GM21737 (cell line): Measurements from ENCODE around the gene MAMDC4.
"Not testable (repeated sequence)": the region's sequence is repeated elsewhere in the genome, so short reads cannot be mapped to it uniquely, and the experiment has no call there.

Experiments used
- ATAC-seq: cut with Tn5 transposase; IDR thresholded peaks from one replicate; pipeline ENCODE4 v1.9.1; 2021; ENCODE audit warnings: mild to moderate bottlenecking, moderate library complexity; ENCODE audit not compliant: unreplicated experiment

The MAMDC4 gene

GRCh38 chr9:136851941-136852663 lies at the start of gene MAMDC4:
Gene MAMDC4 (plus strand): TSS chr9:136852346. CDS start chr9:136852417, 71 bp downstream.
- ATAC-seq = no peak

- not testable (repeated sequence) for ATAC-seq
Observed at GRCh38 chr9:136803009-136803550, 49.1 kb upstream of the MAMDC4 start.

GRCh38 chr9:136803551-136804508 lies 48.3 kb upstream of the MAMDC4 start:
- ATAC-seq = no peak

- ATAC-seq = no peak
Observed at GRCh38 chr9:136804509-136805206, 47.5 kb upstream of the MAMDC4 start.

GRCh38 chr9:136805207-136805740 lies 46.9 kb upstream of the MAMDC4 start:
- ATAC-seq = no peak

GRCh38 chr9:136806067-136806466 lies 46.1 kb upstream of the MAMDC4 start:
- ATAC-seq = no peak

GRCh38 chr9:136806631-136807201 lies 45.4 kb upstream of the MAMDC4 start:
- no peak for ATAC-seq

GRCh38 chr9:136807281-136808074 lies 44.7 kb upstream of the MAMDC4 start, which contains the start of gene RABL6:
Gene RABL6 (plus strand): TSS chr9:136807948. CDS start chr9:136808197, 249 bp downstream.
- peak; percentile 62 for ATAC-seq

GRCh38 chr9:136808075-136808805 lies 43.9 kb upstream of the MAMDC4 start:
- peak; percentile 28 for ATAC-seq

- no peak for ATAC-seq
Observed at GRCh38 chr9:136808806-136809158, 43.4 kb upstream of the MAMDC4 start.

GRCh38 chr9:136814725-136815421 lies 37.3 kb upstream of the MAMDC4 start:
- no peak for ATAC-seq

- ATAC-seq = no peak
Observed at GRCh38 chr9:136815422-136815782, 36.7 kb upstream of the MAMDC4 start.

- ATAC-seq = no peak
Observed at GRCh38 chr9:136820971-136821825, 30.9 kb upstream of the MAMDC4 start.

- no peak for ATAC-seq
Observed at GRCh38 chr9:136821826-136822544, 30.2 kb upstream of the MAMDC4 start.

GRCh38 chr9:136823136-136824046 lies 28.8 kb upstream of the MAMDC4 start:
- no peak for ATAC-seq
